B cell (primary cell): ENCODE measurements around the gene ASB2.

Experiments used
- CTCF ChIP-seq: fragments of 200-600 bp; IDR thresholded peaks from one replicate; pipeline ENCODE4 v1.8.0; 2022; ENCODE audit warnings: antibody characterized with exemption, mild to moderate bottlenecking
- EZH2 ChIP-seq: IDR thresholded peaks from 2 replicates; pipeline ENCODE4 v1.6.1; 2012; ENCODE audit warnings: borderline replicate concordance, low read depth, mild to moderate bottlenecking, moderate library complexity, low read length; ENCODE audit not compliant: insufficient read depth, poor library complexity, severe bottlenecking

GRCh38 chr14:93893661-93894261 is 82.6 kb downstream of the ASB2 start:
- TF ChIP-seq CTCF, result no peak
- TF ChIP-seq EZH2, result no peak
